ENCODE results near the gene MCAM.

The MCAM gene

GRCh38 chr11:119350302-119350701 lies 33.4 kb upstream of the MCAM start:
- DNase-seq (ENCODE audit: low read depth, low spot score) = no peak
- H3K9ac ChIP-seq (ENCODE audit: insufficient read length) = no peak overlapping the region
- TF ChIP-seq FOXP2 (optimal IDR thresholded peaks at IDR 0.05; ENCODE audit: control extremely low read depth, extremely low read length, insufficient read depth) (no peak), EZH2 (IDR thresholded peaks at IDR 0.05) (no peak), POLR2AphosphoS5 (IDR thresholded peaks at IDR 0.05; ENCODE audit: borderline replicate concordance, low read depth, low read length) (no peak)
- no peaks in the 10 kb centered on the region for H3K9me3 ChIP-seq (ENCODE audit: low read depth, low read length)
- no peak overlapping the region for H3K27ac ChIP-seq
- H3K4me3 ChIP-seq = no peak overlapping the region
- no peaks in the 10 kb centered on the region for H3K36me3 ChIP-seq (ENCODE audit: insufficient read depth, low read length)

GRCh38 chr11:119347940-119348605 lies 31.1 kb upstream of the MCAM start:
- H3K9me3 ChIP-seq (ENCODE audit: low read depth, low read length) = no peaks in the 10 kb centered on the region
- H3K9ac ChIP-seq (ENCODE audit: insufficient read length) = no peak overlapping the region
- no peak for DNase-seq (ENCODE audit: low read depth, low spot score)
- H3K36me3 ChIP-seq (ENCODE audit: insufficient read depth, low read length) = no peaks in the 10 kb centered on the region
- TF ChIP-seq FOXP2 (optimal IDR thresholded peaks at IDR 0.05; ENCODE audit: control extremely low read depth, extremely low read length, insufficient read depth) = no peak
- no peak for TF ChIP-seq POLR2AphosphoS5 (IDR thresholded peaks at IDR 0.05; ENCODE audit: borderline replicate concordance, low read depth, low read length)
- TF ChIP-seq EZH2 (IDR thresholded peaks at IDR 0.05) = no peak
- no peak overlapping the region for H3K27ac ChIP-seq
- H3K4me3 ChIP-seq = no peak overlapping the region

- no peak overlapping the region for H3K4me3 ChIP-seq
- TF ChIP-seq POLR2AphosphoS5 (IDR thresholded peaks at IDR 0.05; ENCODE audit: borderline replicate concordance, low read depth, low read length) = no peak
- no peak for TF ChIP-seq FOXP2 (optimal IDR thresholded peaks at IDR 0.05; ENCODE audit: control extremely low read depth, extremely low read length, insufficient read depth)
- no peak for TF ChIP-seq EZH2 (IDR thresholded peaks at IDR 0.05)
- no peak overlapping the region for H3K9ac ChIP-seq (ENCODE audit: insufficient read length)
- H3K27ac ChIP-seq = no peak overlapping the region
- H3K36me3 ChIP-seq (ENCODE audit: insufficient read depth, low read length) = no peaks in the 10 kb centered on the region
- no peaks in the 10 kb centered on the region for H3K9me3 ChIP-seq (ENCODE audit: low read depth, low read length)
- DNase-seq (ENCODE audit: low read depth, low spot score) = no peak
Observed at GRCh38 chr11:119347242-119347641, 30.3 kb upstream of the MCAM start.

GRCh38 chr11:119346605-119347004 lies 29.7 kb upstream of the MCAM start, which contains the start of gene MFRP:
MFRP (minus strand) TSS chr11:119346705; CDS start chr11:119346513, 192 bp downstream.
- H3K9ac ChIP-seq (ENCODE audit: insufficient read length) = no peak within 1 kb of the TSS
- H3K36me3 ChIP-seq (ENCODE audit: insufficient read depth, low read length) = no peaks in the 10 kb centered on the region
- H3K4me3 ChIP-seq = no peak within 1 kb of the TSS
- no peak within 1 kb of the TSS for H3K27ac ChIP-seq
- TF ChIP-seq FOXP2 (optimal IDR thresholded peaks at IDR 0.05; ENCODE audit: control extremely low read depth, extremely low read length, insufficient read depth) (no peak), EZH2 (IDR thresholded peaks at IDR 0.05) (no peak), POLR2AphosphoS5 (IDR thresholded peaks at IDR 0.05; ENCODE audit: borderline replicate concordance, low read depth, low read length) (no peak)
- no peak for DNase-seq (ENCODE audit: low read depth, low spot score)
- H3K9me3 ChIP-seq (ENCODE audit: low read depth, low read length) = no peaks in the 10 kb centered on the region

- H3K27ac ChIP-seq = no peak overlapping the region
- no peak overlapping the region for H3K4me3 ChIP-seq
- no peak overlapping the region for H3K9ac ChIP-seq (ENCODE audit: insufficient read length)
- no peak for DNase-seq (ENCODE audit: low read depth, low spot score)
- H3K36me3 ChIP-seq (ENCODE audit: insufficient read depth, low read length) = no peaks in the 10 kb centered on the region
- no peaks in the 10 kb centered on the region for H3K9me3 ChIP-seq (ENCODE audit: low read depth, low read length)
- TF ChIP-seq POLR2AphosphoS5 (IDR thresholded peaks at IDR 0.05; ENCODE audit: borderline replicate concordance, low read depth, low read length) = no peak
- TF ChIP-seq EZH2 (IDR thresholded peaks at IDR 0.05) = no peak
- no peak for TF ChIP-seq FOXP2 (optimal IDR thresholded peaks at IDR 0.05; ENCODE audit: control extremely low read depth, extremely low read length, insufficient read depth)
Observed at GRCh38 chr11:119345685-119346084, 28.8 kb upstream of the MCAM start.

- no peaks in the 10 kb centered on the region for H3K9me3 ChIP-seq (ENCODE audit: low read depth, low read length)
- no peak overlapping the region for H3K27ac ChIP-seq
- no peaks in the 10 kb centered on the region for H3K36me3 ChIP-seq (ENCODE audit: insufficient read depth, low read length)
- no peak for DNase-seq (ENCODE audit: low read depth, low spot score)
- TF ChIP-seq POLR2AphosphoS5 (IDR thresholded peaks at IDR 0.05; ENCODE audit: borderline replicate concordance, low read depth, low read length) (no peak), FOXP2 (optimal IDR thresholded peaks at IDR 0.05; ENCODE audit: control extremely low read depth, extremely low read length, insufficient read depth) (no peak)
- no peak overlapping the region for H3K9ac ChIP-seq (ENCODE audit: insufficient read length)
- no peak overlapping the region for H3K4me3 ChIP-seq
Observed at GRCh38 chr11:119344291-119345010, 27.5 kb upstream of the MCAM start.

- H3K9ac ChIP-seq (ENCODE audit: insufficient read length) = no peak overlapping the region
- DNase-seq (ENCODE audit: low read depth, low spot score) = no peak
- no peak overlapping the region for H3K4me3 ChIP-seq
- TF ChIP-seq EZH2 (IDR thresholded peaks at IDR 0.05) (no peak), FOXP2 (optimal IDR thresholded peaks at IDR 0.05; ENCODE audit: control extremely low read depth, extremely low read length, insufficient read depth) (no peak), POLR2AphosphoS5 (IDR thresholded peaks at IDR 0.05; ENCODE audit: borderline replicate concordance, low read depth, low read length) (no peak)
- no peaks in the 10 kb centered on the region for H3K36me3 ChIP-seq (ENCODE audit: insufficient read depth, low read length)
- H3K27ac ChIP-seq = no peak overlapping the region
- H3K9me3 ChIP-seq (ENCODE audit: low read depth, low read length) = no peaks in the 10 kb centered on the region
Observed at GRCh38 chr11:119343726-119344125, 26.8 kb upstream of the MCAM start.

GRCh38 chr11:119342362-119343130 lies 25.6 kb upstream of the MCAM start:
- Histone ChIP-seq H3K9ac (ENCODE audit: insufficient read length) (no peak overlapping the region), H3K27ac (no peak overlapping the region), H3K4me3 (no peak overlapping the region), H3K9me3 (ENCODE audit: low read depth, low read length) (no peaks in the 10 kb centered on the region), H3K36me3 (ENCODE audit: insufficient read depth, low read length) (no peaks in the 10 kb centered on the region)
- no peak for DNase-seq (ENCODE audit: low read depth, low spot score)
- TF ChIP-seq POLR2AphosphoS5 (IDR thresholded peaks at IDR 0.05; ENCODE audit: borderline replicate concordance, low read depth, low read length) (no peak), EZH2 (IDR thresholded peaks at IDR 0.05) (no peak), FOXP2 (optimal IDR thresholded peaks at IDR 0.05; ENCODE audit: control extremely low read depth, extremely low read length, insufficient read depth) (no peak)
